OCI-LY1 (cell line): Measurements from ENCODE around the gene SPINK2.

Experiments used
- H2AFZ ChIP-seq: fragments of 200-600 bp; sonication (generic), shearing (Covaris generic); 2 replicates; pipeline ENCODE4 v1.6.0; 2014; ENCODE audit warnings: antibody characterized with exemption, mild to moderate bottlenecking, low read length
- H3F3A ChIP-seq: fragments of 200-600 bp; sonication (generic), shearing (Covaris generic); 2 replicates; pipeline ENCODE4 v1.6.0; 2014; ENCODE audit warnings: mild to moderate bottlenecking, antibody characterized with exemption, low read length, moderate library complexity; ENCODE audit not compliant: insufficient read depth
- H3K27ac ChIP-seq: fragments of 200-600 bp; sonication (generic); 2 replicates; pipeline ENCODE4 v1.5.1; 2014; ENCODE audit warnings: low read length, mixed run types, mild to moderate bottlenecking, low read depth; ENCODE audit not compliant: poor library complexity, severe bottlenecking
- H3K27me3 ChIP-seq: fragments of 200-600 bp; sonication (generic); 2 replicates; pipeline ENCODE4 v1.6.0; 2014; ENCODE audit warnings: antibody characterized with exemption, mild to moderate bottlenecking, low read length, moderate library complexity; ENCODE audit not compliant: insufficient read depth
- H3K36me3 ChIP-seq: fragments of 200-600 bp; sonication (generic); 2 replicates; pipeline ENCODE4 v1.6.1; 2014; ENCODE audit warnings: mild to moderate bottlenecking, antibody characterized with exemption, low read length, moderate library complexity, mixed read lengths; ENCODE audit not compliant: insufficient read depth
- H3K4me1 ChIP-seq: fragments of 200-600 bp; sonication (generic); 2 replicates; pipeline ENCODE4 v1.5.1; 2014; ENCODE audit warnings: mild to moderate bottlenecking, low read length, moderate library complexity; ENCODE audit not compliant: insufficient read depth, severe bottlenecking
- H3K4me2 ChIP-seq: fragments of 200-600 bp; sonication (generic), shearing (Covaris generic); 2 replicates; pipeline ENCODE4 v1.6.1; 2014; ENCODE audit warnings: low read length
- H3K4me3 ChIP-seq: fragments of 200-600 bp; sonication (generic); 2 replicates; pipeline ENCODE4 v1.5.1; 2014; ENCODE audit warnings: low read length, low read depth, mild to moderate bottlenecking, mixed read lengths; ENCODE audit not compliant: poor library complexity, severe bottlenecking
- H3K79me2 ChIP-seq: fragments of 200-600 bp; shearing (Covaris generic); 2 replicates; pipeline ENCODE4 v1.6.1; 2016; ENCODE audit warnings: mixed run types, low read length, mixed read lengths; ENCODE audit not compliant: insufficient read depth
- H3K9ac ChIP-seq: fragments of 200-600 bp; sonication (generic), shearing (Covaris generic); 2 replicates; pipeline ENCODE4 v1.6.1; 2014; ENCODE audit warnings: mild to moderate bottlenecking, low read length, mixed read lengths
- H3K9me2 ChIP-seq: fragments of 200-600 bp; sonication (generic), shearing (Covaris generic); 2 replicates; pipeline ENCODE4 v1.6.1; 2014; ENCODE audit warnings: low read depth, mild to moderate bottlenecking, low read length, mixed read lengths
- H3K9me3 ChIP-seq: fragments of 200-600 bp; shearing (Covaris generic); 2 replicates; pipeline ENCODE4 v1.6.1; 2014; ENCODE audit warnings: low read length, mixed read lengths
- H4K20me1 ChIP-seq: fragments of 200-600 bp; sonication (generic), shearing (Covaris generic); 2 replicates; pipeline ENCODE4 v1.6.0; 2016; ENCODE audit warnings: mild to moderate bottlenecking, low read length; ENCODE audit not compliant: insufficient read depth
- EZH2 ChIP-seq: fragments of 200-600 bp; sonication (generic), shearing (Covaris generic); IDR thresholded peaks from 2 replicates; pipeline ENCODE4 v1.8.0; 2017; ENCODE audit warnings: borderline replicate concordance, mixed run types, mild to moderate bottlenecking, antibody characterized with exemption, low read length, moderate library complexity, mixed read lengths
- TF ChIP-seq, protein P1 (sequence below): fragments of 200-600 bp; sonication (generic), shearing (Covaris generic); IDR thresholded peaks from 2 replicates; pipeline ENCODE4 v1.5.1; 2017; ENCODE audit warnings: mild to moderate bottlenecking, antibody characterized with exemption, low read length, moderate library complexity, mixed read lengths

Gene SPINK2

DNA sequence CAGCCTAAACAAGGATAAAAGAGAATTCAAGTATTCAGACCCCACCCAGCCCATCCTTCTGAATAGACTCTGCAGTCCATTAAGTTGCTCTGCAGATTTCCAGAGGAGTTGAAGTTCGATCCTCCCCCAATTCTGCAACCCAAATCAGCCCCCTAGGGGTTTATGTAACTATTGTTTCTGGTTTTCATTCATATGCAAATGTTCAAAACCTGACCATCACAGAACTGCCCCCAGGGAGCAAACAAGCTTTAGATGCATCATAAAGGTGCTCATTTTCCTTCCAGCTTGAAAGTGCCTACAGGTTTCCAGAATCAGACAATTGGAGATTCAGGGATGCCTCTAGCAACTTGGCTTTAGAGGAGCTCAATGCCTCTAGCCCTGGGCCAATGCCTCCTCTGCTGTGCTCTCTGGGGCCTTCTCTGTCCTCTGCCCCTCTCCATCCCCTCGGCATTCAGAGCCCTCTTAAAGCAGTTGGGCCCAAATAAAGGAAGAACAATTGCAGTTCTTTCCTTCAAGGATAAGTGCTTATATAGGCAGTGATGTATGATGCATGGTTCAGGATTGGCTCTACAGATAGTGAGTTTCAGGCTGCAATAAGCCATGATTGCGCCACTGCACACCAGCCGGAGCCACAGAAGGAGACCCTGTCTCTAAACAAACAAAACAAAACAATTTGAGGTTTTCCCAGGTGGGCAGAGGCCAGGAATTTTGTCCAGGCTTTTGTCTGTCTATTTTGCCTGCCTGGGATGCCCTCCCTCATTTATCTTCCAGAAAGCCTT lies 23.5 kb upstream of the SPINK2 start:
- Histone ChIP-seq H3K36me3 (no peaks in the 10 kb centered on the region), H3K4me2 (no peak overlapping the region), H3K27me3 (no peaks in the 10 kb centered on the region), H3K4me1 (no peaks in the 10 kb centered on the region), H3K9ac (no peak overlapping the region), H3K9me3 (no peaks in the 10 kb centered on the region), H2AFZ (no peak overlapping the region), H3K27ac (no peak overlapping the region), H4K20me1 (no peaks in the 10 kb centered on the region), H3K9me2 (no peaks in the 10 kb centered on the region), H3F3A (no peaks in the 10 kb centered on the region), H3K79me2 (no peaks in the 10 kb centered on the region), H3K4me3 (no peak overlapping the region)
- no peak for TF ChIP-seq EZH2
- TF ChIP-seq, protein P1, sequence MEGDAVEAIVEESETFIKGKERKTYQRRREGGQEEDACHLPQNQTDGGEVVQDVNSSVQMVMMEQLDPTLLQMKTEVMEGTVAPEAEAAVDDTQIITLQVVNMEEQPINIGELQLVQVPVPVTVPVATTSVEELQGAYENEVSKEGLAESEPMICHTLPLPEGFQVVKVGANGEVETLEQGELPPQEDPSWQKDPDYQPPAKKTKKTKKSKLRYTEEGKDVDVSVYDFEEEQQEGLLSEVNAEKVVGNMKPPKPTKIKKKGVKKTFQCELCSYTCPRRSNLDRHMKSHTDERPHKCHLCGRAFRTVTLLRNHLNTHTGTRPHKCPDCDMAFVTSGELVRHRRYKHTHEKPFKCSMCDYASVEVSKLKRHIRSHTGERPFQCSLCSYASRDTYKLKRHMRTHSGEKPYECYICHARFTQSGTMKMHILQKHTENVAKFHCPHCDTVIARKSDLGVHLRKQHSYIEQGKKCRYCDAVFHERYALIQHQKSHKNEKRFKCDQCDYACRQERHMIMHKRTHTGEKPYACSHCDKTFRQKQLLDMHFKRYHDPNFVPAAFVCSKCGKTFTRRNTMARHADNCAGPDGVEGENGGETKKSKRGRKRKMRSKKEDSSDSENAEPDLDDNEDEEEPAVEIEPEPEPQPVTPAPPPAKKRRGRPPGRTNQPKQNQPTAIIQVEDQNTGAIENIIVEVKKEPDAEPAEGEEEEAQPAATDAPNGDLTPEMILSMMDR, result no peak

DNA sequence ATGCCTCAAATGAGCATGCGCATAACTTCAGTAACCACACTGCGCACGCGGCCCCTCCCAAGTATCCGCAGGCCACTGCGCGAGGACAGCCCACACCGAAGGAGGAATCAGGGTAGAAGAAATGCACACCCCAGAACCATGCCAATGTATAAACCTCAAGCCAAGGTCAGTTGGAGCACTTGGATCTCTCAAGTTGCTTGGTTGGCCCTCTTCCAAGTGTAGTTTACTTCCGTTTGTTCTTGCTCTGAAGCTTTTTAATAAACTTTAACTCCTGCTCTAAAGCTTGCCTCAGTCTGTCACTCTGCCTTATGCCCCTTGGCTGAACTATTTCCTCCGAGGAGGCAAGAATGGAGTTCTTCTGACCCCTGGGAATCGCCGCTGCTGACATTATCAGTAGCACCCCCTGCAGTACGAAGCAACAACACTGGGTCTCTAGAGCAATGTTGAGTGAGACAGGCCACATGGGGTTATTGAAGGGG lies 22.0 kb upstream of the SPINK2 start:
- H3K9ac ChIP-seq, result no peak overlapping the region
- H4K20me1 ChIP-seq, result no peaks in the 10 kb centered on the region
- H3F3A ChIP-seq, result no peaks in the 10 kb centered on the region
- no peaks in the 10 kb centered on the region for H3K9me2 ChIP-seq
- no peaks in the 10 kb centered on the region for H3K27me3 ChIP-seq
- H3K36me3 ChIP-seq, result no peaks in the 10 kb centered on the region
- H3K79me2 ChIP-seq, result no peaks in the 10 kb centered on the region
- no peak overlapping the region for H3K4me2 ChIP-seq
- no peak overlapping the region for H2AFZ ChIP-seq
- no peak for TF ChIP-seq EZH2
- TF ChIP-seq, protein P1, result no peak
- no peaks in the 10 kb centered on the region for H3K9me3 ChIP-seq
- H3K27ac ChIP-seq, result no peak overlapping the region
- no peak overlapping the region for H3K4me3 ChIP-seq
- H3K4me1 ChIP-seq, result no peaks in the 10 kb centered on the region

- H3K27ac ChIP-seq, result no peak overlapping the region
- H3K36me3 ChIP-seq, result no peaks in the 10 kb centered on the region
- no peak overlapping the region for H3K4me2 ChIP-seq
- no peak for TF ChIP-seq EZH2
- TF ChIP-seq, protein P1, result no peak
- no peaks in the 10 kb centered on the region for H4K20me1 ChIP-seq
- no peak overlapping the region for H2AFZ ChIP-seq
- H3K4me1 ChIP-seq, result no peaks in the 10 kb centered on the region
- no peaks in the 10 kb centered on the region for H3K79me2 ChIP-seq
- no peak overlapping the region for H3K9ac ChIP-seq
- no peaks in the 10 kb centered on the region for H3K9me2 ChIP-seq
- H3K27me3 ChIP-seq, result no peaks in the 10 kb centered on the region
- H3F3A ChIP-seq, result no peaks in the 10 kb centered on the region
- no peak overlapping the region for H3K4me3 ChIP-seq
- no peaks in the 10 kb centered on the region for H3K9me3 ChIP-seq
Observed at GRCh38 chr4:56840559-56840958, 19.1 kb upstream of the SPINK2 start.
